GM18511 (cell line): ENCODE results near the gene RBM20.
"Not testable (repeated sequence)": the region's sequence is repeated elsewhere in the genome, so short reads cannot be mapped to it uniquely, and the experiment has no call there.

ENCODE experiments used
- ATAC-seq: cut with Tn5 transposase; IDR thresholded peaks from one replicate; pipeline ENCODE4 v1.9.1; 2021; ENCODE audit warnings: mild to moderate bottlenecking, moderate library complexity; ENCODE audit not compliant: unreplicated experiment

The RBM20 gene

GRCh38 chr10:110758898-110759297 lies 114.8 kb downstream of the RBM20 start:
- no peak for ATAC-seq

DNA sequence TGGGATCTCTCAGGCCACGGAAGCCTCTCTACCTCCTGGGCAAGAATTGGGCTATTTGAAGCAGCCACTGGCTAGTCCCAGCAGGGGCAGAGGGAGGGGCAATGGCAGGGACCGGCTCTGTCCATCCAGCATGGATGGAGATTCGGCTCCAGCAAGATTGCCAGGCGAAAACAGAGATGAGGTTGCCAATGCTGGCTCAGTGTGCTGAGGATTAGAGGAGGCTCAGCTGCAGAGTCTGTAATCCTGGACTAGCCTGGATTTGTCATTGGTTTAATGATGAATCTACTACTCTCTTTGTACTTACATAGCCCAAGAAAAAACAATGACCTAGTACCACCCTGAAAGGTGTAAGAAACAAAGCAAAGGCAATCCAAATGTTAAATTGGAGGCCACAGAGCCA lies 115.4 kb downstream of the RBM20 start:
- ATAC-seq, result no peak

GRCh38 chr10:110762109-110762848 lies 118.1 kb downstream of the RBM20 start:
- no peak for ATAC-seq

DNA sequence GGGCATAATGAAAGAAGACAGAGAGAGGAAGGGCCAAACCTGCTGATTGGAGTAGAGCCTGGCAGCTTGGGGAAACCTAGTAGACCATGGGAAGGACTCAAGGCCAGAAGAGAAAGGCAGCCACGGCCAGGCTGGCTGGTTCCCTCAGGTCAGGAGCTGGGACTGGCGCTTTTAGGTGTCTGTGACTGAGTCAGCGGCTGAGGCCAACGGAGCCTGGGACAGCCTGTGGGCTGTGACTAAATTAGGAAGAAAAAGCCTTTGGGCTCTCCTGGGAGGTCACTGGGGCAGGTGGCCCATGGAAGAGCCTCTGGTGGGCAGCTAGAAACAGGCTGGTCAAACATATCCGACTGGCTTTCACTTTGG lies 118.7 kb downstream of the RBM20 start:
- no peak for ATAC-seq

- no peak for ATAC-seq
These were observed 120.2 kb downstream of the RBM20 start for GRCh38 chr10:110764378-110764777.

GRCh38 chr10:110764793-110765512 lies 120.8 kb downstream of the RBM20 start:
- ATAC-seq, result no peak

- ATAC-seq, result no peak
These were observed 121.6 kb downstream of the RBM20 start for GRCh38 chr10:110765513-110766319.

- not testable (repeated sequence) for ATAC-seq
These were observed 123.5 kb downstream of the RBM20 start for GRCh38 chr10:110767601-110768000.

- no peak for ATAC-seq
These were observed 126.1 kb downstream of the RBM20 start for GRCh38 chr10:110770243-110770642.

- ATAC-seq, result no peak
These were observed 127.3 kb downstream of the RBM20 start for GRCh38 chr10:110771486-110771885.

- ATAC-seq, result no peak
These were observed 127.9 kb downstream of the RBM20 start for GRCh38 chr10:110771991-110772390.

DNA sequence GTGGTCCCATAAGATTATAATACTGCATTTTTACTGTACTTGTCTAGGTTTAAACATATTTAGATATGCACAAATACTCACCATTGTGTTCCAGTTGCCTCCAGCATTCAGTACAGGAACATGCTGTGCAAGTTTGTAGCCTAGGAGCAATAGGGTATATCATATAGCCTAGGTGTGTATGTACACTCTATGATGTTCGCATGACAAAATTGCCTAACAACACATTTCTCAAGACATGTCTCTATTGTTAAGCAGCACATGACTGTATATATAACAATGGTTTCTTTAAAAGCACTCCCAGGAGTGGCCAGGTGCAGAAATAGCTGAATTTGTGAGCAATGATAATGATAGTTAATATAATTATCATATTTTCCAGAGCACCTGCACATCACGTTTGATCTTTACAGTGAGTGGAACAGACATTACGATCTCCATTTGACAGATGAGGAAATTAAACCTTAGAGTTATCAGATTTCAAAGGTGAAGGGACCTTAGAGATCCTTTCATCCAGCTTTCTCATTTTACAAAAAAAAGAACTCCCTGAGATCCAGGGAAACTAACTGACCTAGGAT lies 128.4 kb downstream of the RBM20 start:
- ATAC-seq, result no peak

DNA sequence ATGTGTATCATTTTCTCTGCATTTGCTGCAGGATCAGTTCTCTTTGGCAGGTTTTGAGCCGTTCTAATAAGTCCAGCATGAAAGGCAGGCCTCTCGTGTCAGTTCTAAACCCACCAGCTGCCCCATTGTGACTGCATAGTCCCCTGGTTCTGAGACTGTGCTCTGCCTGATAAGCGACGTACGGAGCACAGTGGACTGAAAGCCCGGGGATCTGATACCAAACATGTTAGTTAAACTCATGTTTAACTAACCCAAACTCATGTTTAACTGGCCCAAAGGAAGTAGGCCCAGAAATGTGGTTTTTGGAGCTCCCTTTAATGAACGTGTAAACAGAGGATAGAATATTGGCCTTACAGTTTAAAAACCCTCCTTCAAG lies 129.5 kb downstream of the RBM20 start:
- ATAC-seq, result no peak

DNA sequence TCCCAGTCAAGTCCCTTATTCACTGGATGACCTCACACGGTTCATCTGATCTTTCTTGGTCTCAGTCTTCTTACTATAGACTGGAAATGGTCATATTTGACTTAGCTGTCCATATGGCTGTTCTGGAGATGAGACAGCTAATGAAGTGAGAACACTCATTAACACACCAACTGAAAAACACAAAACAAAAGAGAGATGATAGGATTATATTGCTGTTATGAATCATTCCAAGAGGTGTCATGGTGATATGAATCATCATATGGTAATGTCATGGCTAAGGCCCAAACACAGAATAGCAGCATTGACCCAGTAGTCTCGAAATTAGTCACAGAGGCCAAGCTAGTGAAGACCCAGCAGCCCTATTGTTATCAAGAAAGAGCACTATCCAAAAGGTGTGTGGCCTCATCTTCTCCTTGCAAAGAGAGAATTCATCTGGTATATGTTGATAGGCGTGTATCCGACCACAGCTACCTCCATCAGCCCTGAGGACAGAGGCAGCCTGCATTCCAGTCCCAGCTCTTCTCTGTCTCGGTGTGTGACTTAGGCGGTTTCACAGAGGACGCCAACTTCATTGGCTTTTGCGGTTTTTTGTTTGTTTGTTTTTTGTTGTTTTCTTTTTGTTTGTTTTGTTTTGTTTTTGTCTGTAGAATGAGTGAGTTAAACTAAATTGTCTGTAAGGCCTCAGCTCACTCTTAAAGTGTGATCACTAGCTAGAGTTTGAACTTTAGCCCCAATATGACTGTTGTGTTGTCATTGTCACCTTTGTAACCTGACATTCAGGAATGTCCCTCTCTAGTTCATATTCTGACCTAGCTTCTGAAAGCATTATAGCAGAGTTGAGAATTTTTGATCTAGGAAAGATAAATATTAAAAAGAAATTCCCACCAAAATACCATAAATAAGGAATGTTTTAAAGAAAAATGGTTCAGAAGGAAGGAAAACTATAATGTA lies 130.2 kb downstream of the RBM20 start:
- peak; percentile 98 for ATAC-seq

DNA sequence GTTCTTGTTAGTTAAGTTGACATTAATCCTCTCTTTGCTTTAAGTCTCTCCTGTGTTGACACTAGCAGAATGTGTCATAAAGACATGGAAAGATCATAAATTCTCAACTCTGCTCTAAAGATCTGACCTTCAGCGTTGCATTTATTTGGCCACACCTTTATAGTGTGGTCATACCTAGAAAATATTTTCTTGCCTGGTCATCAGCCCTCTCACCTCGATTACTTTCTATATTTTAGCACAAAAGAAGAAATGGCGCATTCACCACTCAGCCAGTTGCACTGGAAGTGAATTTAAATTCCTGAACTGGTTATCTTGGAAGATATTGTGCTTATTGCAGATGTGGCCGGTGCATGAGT lies 130.9 kb downstream of the RBM20 start:
- no peak for ATAC-seq

DNA sequence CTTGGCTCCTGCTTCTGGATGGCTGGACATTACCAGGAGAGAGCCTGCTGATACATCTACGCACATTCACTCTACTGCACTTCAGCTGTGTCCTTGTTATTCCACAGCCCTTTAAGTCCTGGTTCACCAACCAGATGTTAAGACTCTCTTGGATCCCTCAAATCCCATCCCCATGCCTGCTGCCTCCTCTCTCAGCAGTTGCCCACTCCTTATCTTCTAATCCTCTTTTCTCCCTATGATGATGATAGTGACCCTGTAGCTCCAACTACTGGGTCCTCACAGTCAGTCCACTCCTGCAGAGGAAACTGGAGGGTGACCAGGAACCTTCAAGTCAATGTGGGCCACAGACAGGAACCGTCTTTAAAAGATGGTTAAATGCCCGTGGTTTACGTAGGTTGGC lies 131.3 kb downstream of the RBM20 start:
- no peak for ATAC-seq

DNA sequence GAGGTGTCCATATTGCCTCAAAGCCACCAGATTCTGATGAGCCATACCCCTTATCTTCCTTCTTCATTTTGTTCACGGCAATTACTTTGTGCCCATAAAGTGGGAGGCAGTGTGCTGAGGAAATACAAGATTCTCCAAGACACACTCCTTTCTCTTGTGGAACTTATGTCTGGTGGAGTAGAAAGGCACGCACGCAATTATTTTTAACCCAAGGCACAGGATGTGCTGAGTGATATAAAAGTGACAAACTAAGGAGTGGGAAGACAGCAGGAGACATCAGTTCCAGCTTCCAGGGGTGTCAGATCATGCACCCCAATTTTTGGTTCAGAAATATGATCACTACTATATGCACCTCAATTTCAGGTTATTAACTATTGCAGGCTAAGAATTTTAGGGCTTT lies 132.9 kb downstream of the RBM20 start:
- ATAC-seq, result no peak

DNA sequence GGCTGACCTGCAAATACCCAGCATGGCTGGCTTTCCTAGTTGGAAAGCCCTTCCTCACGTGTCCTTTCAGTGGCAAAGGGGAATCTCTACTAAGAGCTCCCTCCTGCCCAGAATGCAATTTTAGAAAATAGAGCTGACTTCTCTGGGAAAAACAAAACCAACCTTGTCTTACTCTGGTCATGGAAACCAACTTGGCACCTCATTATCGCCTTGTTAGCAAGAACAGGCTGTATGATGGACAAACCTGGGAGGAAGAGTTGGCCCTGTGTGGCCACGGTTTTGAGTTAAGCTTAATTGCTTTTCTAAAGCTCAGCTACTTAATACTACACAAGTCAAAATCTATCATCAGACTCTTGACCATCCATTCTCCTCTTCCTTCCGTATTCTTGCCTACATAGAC lies 133.5 kb downstream of the RBM20 start:
- ATAC-seq, result no peak

- no peak for ATAC-seq
These were observed 134.1 kb downstream of the RBM20 start for GRCh38 chr10:110778211-110778610.

DNA sequence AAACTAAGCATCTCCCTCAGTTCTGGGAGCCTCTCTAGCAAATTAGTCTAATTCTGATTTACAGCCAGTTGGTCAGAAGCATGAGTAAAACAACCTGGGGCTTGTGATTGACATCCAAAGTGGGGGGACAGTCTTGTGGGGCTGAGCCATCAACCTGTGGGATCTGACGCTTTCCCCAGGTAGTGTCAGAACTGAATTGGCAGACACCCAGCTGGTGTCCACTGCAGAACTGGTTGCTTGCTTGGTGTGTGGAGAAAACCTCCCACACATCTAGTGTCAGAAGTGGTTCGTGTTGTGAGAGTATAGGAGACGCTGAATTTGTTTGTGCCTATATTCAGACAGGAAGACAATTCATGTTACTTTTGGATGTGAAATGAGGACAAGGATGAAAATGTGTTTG lies 135.4 kb downstream of the RBM20 start:
- ATAC-seq, result no peak
